Jurkat, Clone E6-1 (cell line): ENCODE measurements around the gene PSMA2.
"Not testable (repeated sequence)": the region's sequence is repeated elsewhere in the genome, so short reads cannot be mapped to it uniquely, and the experiment has no call there.

Source experiments
- DNase-seq: peaks from one replicate; pipeline ENCODE4 v3.0.0-alpha.2; 2011; ENCODE audit warnings: low read depth, low spot score
- H3K4me3 ChIP-seq: 2 replicates; pipeline ENCODE4 v1.5.1; 2011; ENCODE audit warnings: mild to moderate bottlenecking, low read length, control low read depth, moderate library complexity

Gene PSMA2

GRCh38 chr7:42913591-42913990 lies 18.4 kb downstream of the PSMA2 start:
- peak overlapping the region; percentile 15; the same call in 1 of the 2 replicates for H3K4me3 ChIP-seq
- DNase-seq: peak; percentile 81

GRCh38 chr7:42911454-42912447 lies 20.2 kb downstream of the PSMA2 start, which contains the start of gene C7orf25:
C7orf25 (minus strand) TSS chr7:42912070; CDS start chr7:42910900, 1,170 bp downstream.
- peak within 1 kb of the TSS; percentile 70 for H3K4me3 ChIP-seq
- DNase-seq: peak; percentile 92

- no peak for DNase-seq
- H3K4me3 ChIP-seq: no peak overlapping the region
Measured at GRCh38 chr7:42910306-42910705, 21.7 kb downstream of the PSMA2 start.

- DNase-seq: no peak
Measured at GRCh38 chr7:42907316-42907715, 24.7 kb downstream of the PSMA2 start.

GRCh38 chr7:42906181-42906580 lies 25.8 kb downstream of the PSMA2 start:
- DNase-seq: no peak
- no peak overlapping the region for H3K4me3 ChIP-seq

More at GRCh38 chr7:42907316-42907715, 24.7 kb downstream of the PSMA2 start:
- H3K4me3 ChIP-seq: no peak overlapping the region

- no peak for DNase-seq
Measured at GRCh38 chr7:42902331-42902730, 29.6 kb downstream of the PSMA2 start.

GRCh38 chr7:42900842-42901241 lies 31.1 kb downstream of the PSMA2 start:
- DNase-seq: no peak
- H3K4me3 ChIP-seq: no peak overlapping the region

More at GRCh38 chr7:42902331-42902730, 29.6 kb downstream of the PSMA2 start:
- H3K4me3 ChIP-seq: no peak overlapping the region

GRCh38 chr7:42893346-42894240 lies 38.4 kb downstream of the PSMA2 start:
- no peak for DNase-seq
- no peak overlapping the region for H3K4me3 ChIP-seq

GRCh38 chr7:42886893-42887505 lies 45.0 kb downstream of the PSMA2 start:
- DNase-seq: no peak
- H3K4me3 ChIP-seq: no peak overlapping the region

- no peak for DNase-seq
Measured at GRCh38 chr7:42886129-42886528, 45.8 kb downstream of the PSMA2 start.

GRCh38 chr7:42885183-42885582 lies 46.8 kb downstream of the PSMA2 start:
- not testable (repeated sequence) for DNase-seq, H3K4me3 ChIP-seq

More at GRCh38 chr7:42886129-42886528, 45.8 kb downstream of the PSMA2 start:
- H3K4me3 ChIP-seq: no peak overlapping the region

- no peak for DNase-seq
- H3K4me3 ChIP-seq: no peak overlapping the region
Measured at GRCh38 chr7:42883950-42884349, 48.0 kb downstream of the PSMA2 start.

- no peak overlapping the region for H3K4me3 ChIP-seq
- DNase-seq: no peak
Measured at GRCh38 chr7:42880392-42880791, 51.6 kb downstream of the PSMA2 start.

- no peak overlapping the region for H3K4me3 ChIP-seq
- no peak for DNase-seq
Measured at GRCh38 chr7:42878303-42878702, 53.7 kb downstream of the PSMA2 start.

- no peak for DNase-seq
- no peak overlapping the region for H3K4me3 ChIP-seq
Measured at GRCh38 chr7:42877862-42878261, 54.1 kb downstream of the PSMA2 start.

- peak; percentile 46 for DNase-seq
- H3K4me3 ChIP-seq: no peak overlapping the region
Measured at GRCh38 chr7:42876182-42877068, 55.5 kb downstream of the PSMA2 start.

- DNase-seq: no peak
- no peak overlapping the region for H3K4me3 ChIP-seq
Measured at GRCh38 chr7:42869131-42870020, 62.6 kb downstream of the PSMA2 start.
